ENCODE results near the gene CDKN2B. TPM values are rescaled to one million over a fixed set of nuclear protein-coding genes. Genes with fewer than 3 reads are reported as not detected.

Gene CDKN2B
- total and polyA plus RNA-seq, 2 of the 4 experiments (the other 2 are of a cell fraction), result 3.6 to 8.2 TPM

DNA sequence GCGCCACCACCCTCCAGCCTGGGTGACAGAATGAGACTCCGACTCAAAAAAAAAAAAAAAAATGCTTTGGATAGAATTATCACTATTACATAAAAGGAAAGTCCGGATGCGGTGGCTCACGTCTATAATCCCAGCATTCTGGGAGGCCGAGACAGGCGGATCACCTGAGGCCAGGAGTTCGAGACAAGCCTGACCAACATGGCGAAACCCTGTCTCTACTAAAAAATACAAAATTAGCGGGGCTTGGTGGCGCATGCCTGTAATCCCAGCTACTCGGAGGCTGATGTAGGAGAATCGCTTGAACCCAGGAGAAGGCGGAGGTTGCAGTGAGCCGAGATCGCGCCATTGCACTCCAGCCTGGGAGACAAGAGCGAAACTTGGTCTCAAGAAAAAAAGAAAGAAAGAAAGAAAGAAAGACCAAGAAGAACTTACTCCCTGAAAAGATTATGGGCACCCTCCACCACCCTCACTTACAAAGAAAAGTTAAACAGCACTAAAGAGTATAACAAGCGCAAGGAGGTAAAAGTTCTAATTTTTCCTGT is 32.7 kb downstream of the CDKN2B start:
- Histone ChIP-seq H3K9ac (ENCODE audit: low read depth, low read length) (no peak overlapping the region), H2AFZ (replicated peaks; ENCODE audit: low read length, poor library complexity) (no peak overlapping the region), H3K4me1 (ENCODE audit: control insufficient read depth, insufficient read depth, low read length) (no peaks in the 10 kb centered on the region), H4K20me1 (ENCODE audit: insufficient read depth, low read length) (peaks cover 3% of the 10 kb centered on the region; the same call in 1 of the 2 replicates), H3K79me1 (ENCODE audit: low read depth in 1 of 2, low read length in 2 of 2) (no peaks in the 10 kb centered on the region), H3K9me1 (ENCODE audit: insufficient read depth, low read length) (no peaks in the 10 kb centered on the region), H3K56ac (ENCODE audit: extremely low read depth, insufficient read depth, low read length) (no peak overlapping the region), H3K27ac (ENCODE audit: insufficient read depth, low read length) (no peak overlapping the region), H3K23ac (ENCODE audit: low read depth, low read length) (no peak overlapping the region), H3K18ac (ENCODE audit: low read depth, low read length) (no peak overlapping the region), H3K4ac (ENCODE audit: low read depth, low read length) (no peak overlapping the region), H2BK20ac (ENCODE audit: low read depth, low read length) (no peak overlapping the region), H3K36me3 (ENCODE audit: control insufficient read depth, insufficient read depth, low read length) (no peaks in the 10 kb centered on the region), H2AK5ac (ENCODE audit: low read depth, low read length) (no peak overlapping the region), H3K14ac (replicated peaks; ENCODE audit: low read depth, low read length) (no peak overlapping the region), H2AK9ac (replicated peaks; ENCODE audit: low read depth, low read length, poor library complexity) (no peak overlapping the region), H2BK5ac (ENCODE audit: low read depth, low read length, poor library complexity, severe bottlenecking) (no peak overlapping the region), H4K5ac (ENCODE audit: low read depth, low read length) (no peak overlapping the region), H3K4me2 (ENCODE audit: low read depth, low read length) (no peak overlapping the region), H2BK15ac (ENCODE audit: low read depth, low read length) (no peak overlapping the region), H3K9me3 (ENCODE audit: control insufficient read depth, insufficient read depth, low read length) (no peaks in the 10 kb centered on the region), H4K8ac (ENCODE audit: low read depth in 2 of 2, low read length in 2 of 2) (no peak overlapping the region), H2BK120ac (ENCODE audit: low read depth, low read length) (no peak overlapping the region), H4K91ac (ENCODE audit: insufficient read depth, low read depth, low read length) (no peak overlapping the region), H3K27me3 (ENCODE audit: control insufficient read depth, insufficient read depth, low read length) (peaks cover 40% of the 10 kb centered on the region), H3K4me3 (ENCODE audit: insufficient read depth, low read depth, low read length) (no peak overlapping the region)
- ATAC-seq (ENCODE audit: low read depth) (no peak), DNase-seq (no peak)
- TF ChIP-seq FOS (IDR thresholded peaks at IDR 0.05; ENCODE audit: low read depth, low read length), result no peak
- TF ChIP-seq BHLHE40 (IDR thresholded peaks at IDR 0.05; ENCODE audit: low read depth, low read length), result no peak
- TF ChIP-seq CEBPB (IDR thresholded peaks at IDR 0.05; ENCODE audit: low read depth, low read length), result no peak
- no peak for TF ChIP-seq CHD1 (IDR thresholded peaks at IDR 0.05; ENCODE audit: low read depth, low read length)
- TF ChIP-seq, protein P1, sequence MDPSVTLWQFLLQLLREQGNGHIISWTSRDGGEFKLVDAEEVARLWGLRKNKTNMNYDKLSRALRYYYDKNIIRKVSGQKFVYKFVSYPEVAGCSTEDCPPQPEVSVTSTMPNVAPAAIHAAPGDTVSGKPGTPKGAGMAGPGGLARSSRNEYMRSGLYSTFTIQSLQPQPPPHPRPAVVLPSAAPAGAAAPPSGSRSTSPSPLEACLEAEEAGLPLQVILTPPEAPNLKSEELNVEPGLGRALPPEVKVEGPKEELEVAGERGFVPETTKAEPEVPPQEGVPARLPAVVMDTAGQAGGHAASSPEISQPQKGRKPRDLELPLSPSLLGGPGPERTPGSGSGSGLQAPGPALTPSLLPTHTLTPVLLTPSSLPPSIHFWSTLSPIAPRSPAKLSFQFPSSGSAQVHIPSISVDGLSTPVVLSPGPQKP (IDR thresholded peaks at IDR 0.05; ENCODE audit: borderline replicate concordance, low read depth, low read length), result no peak
- no peak for TF ChIP-seq MAZ (IDR thresholded peaks at IDR 0.05; ENCODE audit: borderline replicate concordance, low read depth, low read length)
- no peak for TF ChIP-seq RFX5 (IDR thresholded peaks at IDR 0.05; ENCODE audit: low read depth, low read length)
- BruUV-seq (replicated peaks), result no TSS peak
- dilution Hi-C loops (cut with HindIII; ENCODE audit: low sequenced_read_pairs, unreplicated experiment) (no loop called here), intact Hi-C loops (cut with micrococcal nuclease) (no loop called here), in situ Hi-C loops (cut with MboI; ENCODE audit: low sequenced_read_pairs) (loop anchor here (25.0 kb wide), 1 partner anchor 389 kb away; no protein-coding TSS in a partner anchor)
- POLR2A ChIA-PET (ENCODE audit: unreplicated experiment), result no interaction called here
- no CpG with 5 or more reads among the region's 19 CpGs for WGBS, 2 experiments (ENCODE audit: extremely low coverage in 2 of 2, insufficient read length in 1 of 2)
- CTCF ChIA-PET, result interaction anchor here (0.9 to 1.5 kb wide), 2 partner anchors 11 to 163 kb away, joined by 3 to 4 read pairs; no protein-coding TSS in a partner anchor

All from IMR-90 (cell line).